NB4 (cell line): ENCODE results near the gene ADAD1.
"Not testable (repeated sequence)": the region's sequence is repeated elsewhere in the genome, so short reads cannot be mapped to it uniquely, and the experiment has no call there.

Source experiments
- DNase-seq: peaks from one replicate; pipeline ENCODE4 v3.0.0; 2010; ENCODE audit warnings: low read depth
- H3K4me3 ChIP-seq: one replicate; pipeline ENCODE4 v1.5.1; 2011; ENCODE audit warnings: mild to moderate bottlenecking, low read depth, low read length, moderate library complexity
- CTCF ChIP-seq: IDR thresholded peaks from one replicate; pipeline ENCODE4 v1.5.1; 2012; ENCODE audit warnings: low read depth, low read length
- MAX ChIP-seq: IDR thresholded peaks from 2 replicates; pipeline ENCODE4 v1.6.1; 2011; ENCODE audit warnings: low read depth, low read length
- MYC ChIP-seq: IDR thresholded peaks from 2 replicates; pipeline ENCODE4 v1.6.1; 2011; ENCODE audit warnings: low read depth, low read length
- POLR2A ChIP-seq: IDR thresholded peaks from 2 replicates; pipeline ENCODE4 v1.6.1; 2011; ENCODE audit warnings: mild to moderate bottlenecking; ENCODE audit not compliant: insufficient read length; ENCODE audit errors: extremely low read depth

The ADAD1 gene

GRCh38 chr4:122346036-122346435 is 32.8 kb upstream of the ADAD1 start:
- no peak for DNase-seq
- TF ChIP-seq MYC (no peak), CTCF (no peak), POLR2A (no peak), MAX (no peak)
- no peak overlapping the region for H3K4me3 ChIP-seq

GRCh38 chr4:122346503-122346902 is 32.3 kb upstream of the ADAD1 start:
- TF ChIP-seq MAX (no peak), MYC (no peak), CTCF (no peak), POLR2A (no peak)
- no peak for DNase-seq
- no peak overlapping the region for H3K4me3 ChIP-seq

GRCh38 chr4:122356317-122356808 is 22.4 kb upstream of the ADAD1 start:
- DNase-seq: no peak
- H3K4me3 ChIP-seq: no peak overlapping the region
- TF ChIP-seq MYC (no peak), CTCF (no peak), MAX (no peak), POLR2A (no peak)

GRCh38 chr4:122360754-122361153 is 18.1 kb upstream of the ADAD1 start:
- DNase-seq: no peak
- H3K4me3 ChIP-seq: no peak overlapping the region
- TF ChIP-seq MAX: no peak
- TF ChIP-seq MYC: no peak
- no peak for TF ChIP-seq POLR2A
- no peak for TF ChIP-seq CTCF

GRCh38 chr4:122364700-122365404 is 14.0 kb upstream of the ADAD1 start:
- H3K4me3 ChIP-seq: no peak overlapping the region
- no peak for DNase-seq
- TF ChIP-seq MYC (no peak), MAX (no peak)

GRCh38 chr4:122368786-122369185 is 10.0 kb upstream of the ADAD1 start:
- H3K4me3 ChIP-seq, DNase-seq: not testable (repeated sequence)

GRCh38 chr4:122377352-122377751 is 1.5 kb upstream of the ADAD1 start:
- TF ChIP-seq POLR2A (no peak), MYC (no peak), CTCF (no peak), MAX (no peak)
- H3K4me3 ChIP-seq: no peak overlapping the region
- no peak for DNase-seq
